H9 (cell line): ENCODE measurements around the gene MMP10. TPM values are rescaled to one million over a fixed set of nuclear protein-coding genes. Genes with fewer than 3 reads are reported as not detected.

Experiments used
- DNase-seq: peaks from one replicate; pipeline ENCODE4 v3.0.0-alpha.2; 2017
- H2AFZ ChIP-seq: one replicate; pipeline ENCODE4 v1.6.1; 2013; ENCODE audit warnings: mild to moderate bottlenecking, low read length, control low read depth, moderate library complexity
- H2AK5ac ChIP-seq: 2 replicates; pipeline ENCODE4 v1.6.1; 2013; ENCODE audit warnings: low read length, control low read depth, mixed read lengths; ENCODE audit not compliant: insufficient read length
- H2BK120ac ChIP-seq: one replicate; pipeline ENCODE4 v1.6.1; 2013; ENCODE audit warnings: low read depth, mild to moderate bottlenecking, low read length, control low read depth, inconsistent platforms; ENCODE audit not compliant: poor library complexity, severe bottlenecking
- H2BK12ac ChIP-seq: 2 replicates; pipeline ENCODE4 v1.6.1; 2013; ENCODE audit warnings: low read length, control low read depth, mixed read lengths, low read depth; ENCODE audit not compliant: insufficient read length
- H2BK15ac ChIP-seq: 2 replicates; pipeline ENCODE4 v1.6.1; 2013; ENCODE audit warnings: low read depth, low read length, control low read depth
- H2BK20ac ChIP-seq: one replicate; pipeline ENCODE4 v1.6.1; 2013; ENCODE audit warnings: low read depth, mild to moderate bottlenecking, low read length, control low read depth, inconsistent platforms; ENCODE audit not compliant: poor library complexity, severe bottlenecking
- H2BK5ac ChIP-seq: 2 replicates; pipeline ENCODE4 v1.6.1; 2013; ENCODE audit warnings: low read length, control low read depth, mixed read lengths; ENCODE audit not compliant: insufficient read length
- H3K14ac ChIP-seq: 2 replicates; pipeline ENCODE4 v1.6.1; 2013; ENCODE audit warnings: low read length, control low read depth; ENCODE audit not compliant: insufficient read depth
- H3K18ac ChIP-seq: 2 replicates; pipeline ENCODE4 v1.6.1; 2013; ENCODE audit warnings: low read depth, mild to moderate bottlenecking, mixed read lengths, low read length, control low read depth; ENCODE audit not compliant: insufficient read length
- H3K23ac ChIP-seq: 2 replicates; pipeline ENCODE4 v1.6.1; 2013; ENCODE audit warnings: low read length, control low read depth, mixed read lengths, low read depth; ENCODE audit not compliant: insufficient read length
- H3K23me2 ChIP-seq: 2 replicates; pipeline ENCODE4 v1.6.1; 2013; ENCODE audit warnings: low read depth, mild to moderate bottlenecking, mixed read lengths, low read length, control low read depth; ENCODE audit not compliant: insufficient read length, poor library complexity, severe bottlenecking
- H3K27ac ChIP-seq: 2 replicates; pipeline ENCODE4 v1.5.1; 2013; ENCODE audit warnings: low read length, control low read depth, mixed read lengths, low read depth; ENCODE audit not compliant: insufficient read length
- H3K27me3 ChIP-seq: 2 replicates; pipeline ENCODE4 v1.6.1; 2013; ENCODE audit warnings: low read length, control low read depth, inconsistent platforms; ENCODE audit not compliant: insufficient read depth
- H3K4ac ChIP-seq: 2 replicates; pipeline ENCODE4 v1.6.1; 2013; ENCODE audit warnings: low read depth, mild to moderate bottlenecking, control low read depth, inconsistent platforms, low read length, moderate library complexity
- H3K4me1 ChIP-seq: 2 replicates; pipeline ENCODE4 v1.6.1; 2013; ENCODE audit warnings: low read length, control low read depth, inconsistent platforms; ENCODE audit not compliant: insufficient read depth
- H3K4me2 ChIP-seq: 2 replicates; pipeline ENCODE4 v1.6.1; 2013; ENCODE audit warnings: low read length, control low read depth, mixed read lengths; ENCODE audit not compliant: insufficient read length, insufficient read depth
- H3K56ac ChIP-seq: 2 replicates; pipeline ENCODE4 v1.6.1; 2013; ENCODE audit warnings: low read depth, mild to moderate bottlenecking, mixed read lengths, low read length, control low read depth; ENCODE audit not compliant: insufficient read length
- H3K79me1 ChIP-seq: 2 replicates; pipeline ENCODE4 v1.6.1; 2013; ENCODE audit warnings: low read depth, mild to moderate bottlenecking, moderate library complexity, low read length, control low read depth, inconsistent platforms; ENCODE audit not compliant: insufficient read depth, poor library complexity, severe bottlenecking
- H3K79me2 ChIP-seq: 2 replicates; pipeline ENCODE4 v1.6.1; 2013; ENCODE audit warnings: low read length, control low read depth, inconsistent platforms; ENCODE audit not compliant: insufficient read depth
- H3K9ac ChIP-seq: 2 replicates; pipeline ENCODE4 v1.6.1; 2013; ENCODE audit warnings: low read length, control low read depth, mixed read lengths; ENCODE audit not compliant: insufficient read length; ENCODE audit errors: extremely low read depth
- H3K9me3 ChIP-seq: one replicate; pipeline ENCODE4 v1.6.1; 2013; ENCODE audit warnings: low read depth, low read length, inconsistent platforms; ENCODE audit not compliant: control insufficient read depth
- H3T11ph ChIP-seq: one replicate; pipeline ENCODE4 v1.6.1; 2013; ENCODE audit warnings: mild to moderate bottlenecking, low read length, control low read depth, inconsistent platforms
- H4K20me1 ChIP-seq: one replicate; pipeline ENCODE4 v1.6.1; 2013; ENCODE audit not compliant: control insufficient read depth, insufficient read length, insufficient read depth
- H4K5ac ChIP-seq: 2 replicates; pipeline ENCODE4 v1.6.1; 2013; ENCODE audit warnings: low read depth, mild to moderate bottlenecking, mixed read lengths, low read length, control low read depth; ENCODE audit not compliant: insufficient read length
- H4K8ac ChIP-seq: replicated peaks from 2 replicates; pipeline ENCODE4 v1.6.1; 2013; ENCODE audit warnings: low read length, control low read depth, mixed read lengths, low read depth; ENCODE audit not compliant: insufficient read length
- H4K91ac ChIP-seq: 2 replicates; pipeline ENCODE4 v1.6.1; 2013; ENCODE audit warnings: low read depth, mild to moderate bottlenecking, moderate library complexity, mixed read lengths, low read length, control low read depth; ENCODE audit not compliant: insufficient read length
- H3K27ac Mint-ChIP-seq, 3 experiments: 2 replicates in 2 of 3; 3 replicates in 1 of 3; pipeline ENCODE4 v1.8.0; 2020 to 2021; ENCODE audit warnings: mixed read lengths in 3 of 3, mild to moderate bottlenecking in 1 of 3, moderate library complexity in 1 of 3
- H3K27me3 Mint-ChIP-seq: 2 replicates; pipeline ENCODE4 v1.8.0; 2021; ENCODE audit warnings: low read depth, mild to moderate bottlenecking, moderate library complexity, mixed read lengths
- H3K36me3 Mint-ChIP-seq, 3 experiments: 2 replicates in 2 of 3; 3 replicates in 1 of 3; pipeline ENCODE4 v1.8.0; 2020 to 2021; ENCODE audit warnings: low read depth in 3 of 3, mixed read lengths in 3 of 3; ENCODE audit not compliant: insufficient read depth in 1 of 3
- H3K4me1 Mint-ChIP-seq, 2 experiments: 2 replicates each; pipeline ENCODE4 v1.8.0; 2020; ENCODE audit warnings: mixed read lengths in 2 of 2
- H3K4me3 Mint-ChIP-seq, 2 experiments: 2 replicates in 1 of 2; 3 replicates in 1 of 2; pipeline ENCODE4 v1.8.0; 2020 to 2021; ENCODE audit warnings: mild to moderate bottlenecking in 2 of 2, mixed read lengths in 2 of 2, moderate library complexity in 1 of 2
- H3K9me3 Mint-ChIP-seq, 2 experiments: 2 replicates in 1 of 2; 3 replicates in 1 of 2; pipeline ENCODE4 v1.8.0; 2020; ENCODE audit warnings: mild to moderate bottlenecking in 2 of 2, mixed read lengths in 2 of 2, moderate library complexity in 1 of 2
- WGBS: extraction: QIAGEN DNeasy Blood & Tissue Kit; methylation state at CpG from one replicate; pipeline ENCODE4 v1.1.7; 2013; ENCODE audit warnings: missing lambda C conversion rate, low lambda C conversion rate, mixed read lengths; ENCODE audit not compliant: insufficient read length; ENCODE audit errors: extremely low coverage; 5-methylcytosine and 5-hydroxymethylcytosine counted together
- total RNA-seq: library from RNA; stranded (reverse); gene quantifications from 2 replicates; pipeline ENCODE4 v1.2.1, GENCODE V29; 2021
- TF ChIP-seq, protein P1 (sequence below): fragments of 200-600 bp; sonication (generic); conservative IDR thresholded peaks from 3 replicates; pipeline ENCODE4 v1.8.0; 2021; ENCODE audit warnings: antibody characterized with exemption, mild to moderate bottlenecking

MMP10 gene
- total RNA-seq, 1 experiment from 2014 or later: not detected

- Mint-ChIP-seq H3K27me3 (no peaks in the 10 kb centered on the region), H3K9me3 (no peaks in the 10 kb centered on the region), H3K4me1 (peaks cover 0 to 2% of the 10 kb centered on the region in 2 experiments; a peak in 1 of 4 replicates), H3K4me3 (no peak overlapping the region), H3K27ac (no peak overlapping the region), H3K36me3 (no peaks in the 10 kb centered on the region)
- H2AFZ ChIP-seq: no peak overlapping the region
- no peaks in the 10 kb centered on the region for H3K4me1 ChIP-seq
- H3K23me2 ChIP-seq: no peaks in the 10 kb centered on the region
- no peak overlapping the region for H4K8ac ChIP-seq
- H2BK12ac ChIP-seq: no peak overlapping the region
- no peak overlapping the region for H2BK20ac ChIP-seq
- H3K9ac ChIP-seq: no peak overlapping the region
- no peaks in the 10 kb centered on the region for H3K79me2 ChIP-seq
- H3K27me3 ChIP-seq: no peaks in the 10 kb centered on the region
- H2BK120ac ChIP-seq: no peak overlapping the region
- H3K23ac ChIP-seq: no peak overlapping the region
- no peak overlapping the region for H2BK15ac ChIP-seq
- H4K20me1 ChIP-seq: no peaks in the 10 kb centered on the region
- no peak overlapping the region for H2BK5ac ChIP-seq
- no peak overlapping the region for H3K27ac ChIP-seq
- no peaks in the 10 kb centered on the region for H3K9me3 ChIP-seq
- no peaks in the 10 kb centered on the region for H3K79me1 ChIP-seq
- TF ChIP-seq, protein P1, sequence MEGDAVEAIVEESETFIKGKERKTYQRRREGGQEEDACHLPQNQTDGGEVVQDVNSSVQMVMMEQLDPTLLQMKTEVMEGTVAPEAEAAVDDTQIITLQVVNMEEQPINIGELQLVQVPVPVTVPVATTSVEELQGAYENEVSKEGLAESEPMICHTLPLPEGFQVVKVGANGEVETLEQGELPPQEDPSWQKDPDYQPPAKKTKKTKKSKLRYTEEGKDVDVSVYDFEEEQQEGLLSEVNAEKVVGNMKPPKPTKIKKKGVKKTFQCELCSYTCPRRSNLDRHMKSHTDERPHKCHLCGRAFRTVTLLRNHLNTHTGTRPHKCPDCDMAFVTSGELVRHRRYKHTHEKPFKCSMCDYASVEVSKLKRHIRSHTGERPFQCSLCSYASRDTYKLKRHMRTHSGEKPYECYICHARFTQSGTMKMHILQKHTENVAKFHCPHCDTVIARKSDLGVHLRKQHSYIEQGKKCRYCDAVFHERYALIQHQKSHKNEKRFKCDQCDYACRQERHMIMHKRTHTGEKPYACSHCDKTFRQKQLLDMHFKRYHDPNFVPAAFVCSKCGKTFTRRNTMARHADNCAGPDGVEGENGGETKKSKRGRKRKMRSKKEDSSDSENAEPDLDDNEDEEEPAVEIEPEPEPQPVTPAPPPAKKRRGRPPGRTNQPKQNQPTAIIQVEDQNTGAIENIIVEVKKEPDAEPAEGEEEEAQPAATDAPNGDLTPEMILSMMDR: no peak
- DNase-seq: no peak
- no peak overlapping the region for H3K18ac ChIP-seq
- H2AK5ac ChIP-seq: no peak overlapping the region
- H4K5ac ChIP-seq: no peak overlapping the region
- H3K4ac ChIP-seq: no peak overlapping the region
- H3T11ph ChIP-seq: no peak overlapping the region
- no peak overlapping the region for H4K91ac ChIP-seq
- no peak overlapping the region for H3K14ac ChIP-seq
- no peak overlapping the region for H3K4me2 ChIP-seq
- no CpG with 5 or more reads among the region's 5 CpGs for WGBS
- no peak overlapping the region for H3K56ac ChIP-seq
Observed at GRCh38 chr11:102792604-102793003, 12.2 kb upstream of the MMP10 start.
